GM12865 (cell line): ENCODE measurements around the gene KIF12.

Experiments
- DNase-seq: peaks from one replicate; pipeline ENCODE4 v3.0.0; 2010; ENCODE audit warnings: low read depth
- H3K4me3 ChIP-seq: 2 replicates; pipeline ENCODE4 v1.5.1; 2011; ENCODE audit warnings: mild to moderate bottlenecking, low read depth, low read length, control low read depth
- TF ChIP-seq, protein P1 (sequence below): IDR thresholded peaks from 2 replicates; pipeline ENCODE4 v1.5.1; 2011; ENCODE audit warnings: low read length, control low read depth, low read depth, inconsistent platforms; ENCODE audit not compliant: insufficient read depth; ENCODE audit errors: missing control alignments

The KIF12 gene

DNA sequence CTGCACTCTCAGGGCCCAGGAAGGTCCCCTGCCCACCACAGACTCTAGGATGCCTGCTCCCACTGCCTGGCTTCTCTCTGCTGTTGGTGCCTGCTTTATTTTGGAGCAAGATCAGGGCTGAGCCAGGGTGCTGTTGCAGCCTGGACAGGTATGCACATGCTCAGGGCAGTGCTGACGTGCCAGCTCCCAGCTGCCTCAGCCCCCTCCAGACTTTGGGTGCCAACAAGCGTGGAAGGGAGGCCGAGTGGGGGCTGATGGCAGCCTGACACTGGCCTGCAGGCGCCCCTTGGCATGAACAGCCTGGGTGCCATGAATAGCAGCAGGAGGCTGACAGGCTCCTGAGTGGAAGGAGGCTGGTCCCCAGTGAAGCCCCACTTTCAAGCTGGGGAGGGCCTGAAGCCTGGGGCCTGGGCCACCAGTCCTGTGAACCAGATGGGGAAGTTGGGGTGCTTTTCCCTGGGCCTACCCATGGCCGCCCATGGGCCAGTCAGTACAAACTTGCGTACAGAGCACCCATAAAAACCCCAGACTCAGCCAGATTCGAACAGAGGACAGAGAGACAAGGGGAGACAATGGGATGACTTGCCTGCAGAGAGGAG is 27.8 kb downstream of the KIF12 start:
- no peak for DNase-seq
- TF ChIP-seq, protein P1, sequence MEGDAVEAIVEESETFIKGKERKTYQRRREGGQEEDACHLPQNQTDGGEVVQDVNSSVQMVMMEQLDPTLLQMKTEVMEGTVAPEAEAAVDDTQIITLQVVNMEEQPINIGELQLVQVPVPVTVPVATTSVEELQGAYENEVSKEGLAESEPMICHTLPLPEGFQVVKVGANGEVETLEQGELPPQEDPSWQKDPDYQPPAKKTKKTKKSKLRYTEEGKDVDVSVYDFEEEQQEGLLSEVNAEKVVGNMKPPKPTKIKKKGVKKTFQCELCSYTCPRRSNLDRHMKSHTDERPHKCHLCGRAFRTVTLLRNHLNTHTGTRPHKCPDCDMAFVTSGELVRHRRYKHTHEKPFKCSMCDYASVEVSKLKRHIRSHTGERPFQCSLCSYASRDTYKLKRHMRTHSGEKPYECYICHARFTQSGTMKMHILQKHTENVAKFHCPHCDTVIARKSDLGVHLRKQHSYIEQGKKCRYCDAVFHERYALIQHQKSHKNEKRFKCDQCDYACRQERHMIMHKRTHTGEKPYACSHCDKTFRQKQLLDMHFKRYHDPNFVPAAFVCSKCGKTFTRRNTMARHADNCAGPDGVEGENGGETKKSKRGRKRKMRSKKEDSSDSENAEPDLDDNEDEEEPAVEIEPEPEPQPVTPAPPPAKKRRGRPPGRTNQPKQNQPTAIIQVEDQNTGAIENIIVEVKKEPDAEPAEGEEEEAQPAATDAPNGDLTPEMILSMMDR: no peak
- H3K4me3 ChIP-seq: no peak overlapping the region

DNA sequence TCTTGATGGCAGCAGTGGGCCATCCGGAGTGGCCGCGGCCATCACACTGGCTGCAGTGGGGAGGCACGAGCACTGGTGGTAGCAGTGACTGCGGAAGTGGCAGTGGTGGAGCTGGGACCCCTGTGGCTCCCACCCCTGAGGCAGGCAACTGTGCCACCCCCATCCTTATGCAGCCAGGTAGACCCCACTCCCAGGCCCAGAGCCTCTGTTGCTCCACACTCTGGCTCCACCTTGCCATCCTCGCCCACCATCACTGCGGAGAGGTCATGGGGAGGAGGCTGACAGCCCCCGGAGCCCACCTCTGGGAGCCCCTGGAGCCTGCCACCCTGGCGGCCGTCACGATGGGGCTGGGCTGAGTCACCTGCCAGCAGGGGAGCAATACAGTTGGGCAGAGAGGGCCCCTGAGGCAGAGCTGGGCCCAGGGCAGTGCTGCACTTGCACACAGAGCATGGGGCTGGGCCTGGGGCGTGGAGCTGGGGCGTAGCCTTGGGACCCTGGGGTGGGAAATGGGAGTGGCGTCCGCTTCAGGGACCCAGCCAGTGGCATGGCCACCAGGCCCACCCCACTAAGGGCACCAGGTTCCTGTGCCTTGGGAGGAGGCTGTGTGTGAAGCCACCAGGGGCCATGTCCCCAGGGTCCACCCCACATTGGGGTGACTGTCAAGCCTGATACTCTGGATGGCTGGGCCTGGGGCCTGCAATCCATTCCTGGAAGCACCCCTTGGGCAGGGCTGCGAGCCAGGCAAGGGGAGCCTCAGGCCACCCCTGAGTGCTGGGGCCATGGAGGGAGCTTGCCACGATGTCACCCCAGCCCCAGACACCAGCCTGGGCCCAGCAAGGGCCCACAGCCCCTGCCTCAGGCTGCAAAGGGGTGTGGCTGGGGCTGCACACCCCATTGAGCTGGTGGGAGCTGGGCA is 28.6 kb downstream of the KIF12 start:
- TF ChIP-seq, protein P1: no peak
- no peak overlapping the region for H3K4me3 ChIP-seq
- DNase-seq: no peak

DNA sequence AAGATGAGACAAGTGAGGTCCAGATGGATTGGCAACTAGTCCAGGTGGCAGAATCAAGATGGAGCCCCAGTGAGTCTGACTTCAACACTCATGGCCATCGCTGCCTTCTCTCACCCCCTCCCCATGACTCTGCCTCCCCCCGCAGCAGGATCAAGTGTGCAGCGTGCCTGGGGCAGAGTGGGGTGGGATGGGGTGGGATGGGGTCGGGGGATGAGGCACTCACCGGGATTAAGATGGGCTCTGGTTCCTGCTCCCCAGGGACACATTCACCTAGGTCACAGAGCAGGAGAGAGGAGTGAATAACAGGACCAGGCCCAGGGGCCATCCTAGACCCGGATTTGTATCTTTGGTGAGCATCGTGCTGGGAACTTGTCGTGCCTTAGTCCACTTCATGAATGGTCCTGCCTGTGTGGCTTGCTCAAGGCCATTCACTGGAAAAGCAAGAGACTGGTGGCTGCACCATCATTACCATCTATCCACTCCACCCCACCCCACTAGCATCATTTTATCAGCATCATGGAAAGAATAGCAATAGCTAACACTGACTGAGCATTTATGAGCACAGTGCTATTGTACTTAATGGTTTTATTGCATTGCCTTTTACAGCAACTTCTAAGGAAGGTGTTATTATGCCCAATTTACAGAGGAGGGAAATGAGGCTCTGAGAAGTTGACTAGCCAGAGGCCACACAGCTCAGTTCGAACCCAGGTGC is 29.5 kb downstream of the KIF12 start:
- TF ChIP-seq, protein P1: no peak
- no peak for DNase-seq
- H3K4me3 ChIP-seq: no peak overlapping the region

DNA sequence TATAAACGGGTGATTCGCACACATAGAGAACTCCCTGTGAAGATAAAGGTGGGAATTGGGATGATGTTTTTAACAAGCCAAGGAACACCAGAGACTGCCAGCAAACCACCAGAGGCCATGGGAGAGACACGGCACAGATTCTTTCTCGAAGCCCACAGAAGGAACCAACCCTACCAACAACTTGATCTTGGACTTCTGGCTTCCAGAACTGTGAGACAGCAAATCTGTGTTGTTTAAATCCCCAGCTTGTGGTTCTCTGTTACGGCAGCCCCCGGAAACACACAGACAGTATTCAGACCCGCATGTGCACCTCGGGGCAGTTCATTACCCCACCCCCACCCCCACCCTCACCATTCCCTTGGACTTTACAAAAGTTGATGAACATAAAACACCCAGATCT is 33.8 kb downstream of the KIF12 start:
- H3K4me3 ChIP-seq: no peak overlapping the region
- no peak for DNase-seq
- TF ChIP-seq, protein P1: no peak

DNA sequence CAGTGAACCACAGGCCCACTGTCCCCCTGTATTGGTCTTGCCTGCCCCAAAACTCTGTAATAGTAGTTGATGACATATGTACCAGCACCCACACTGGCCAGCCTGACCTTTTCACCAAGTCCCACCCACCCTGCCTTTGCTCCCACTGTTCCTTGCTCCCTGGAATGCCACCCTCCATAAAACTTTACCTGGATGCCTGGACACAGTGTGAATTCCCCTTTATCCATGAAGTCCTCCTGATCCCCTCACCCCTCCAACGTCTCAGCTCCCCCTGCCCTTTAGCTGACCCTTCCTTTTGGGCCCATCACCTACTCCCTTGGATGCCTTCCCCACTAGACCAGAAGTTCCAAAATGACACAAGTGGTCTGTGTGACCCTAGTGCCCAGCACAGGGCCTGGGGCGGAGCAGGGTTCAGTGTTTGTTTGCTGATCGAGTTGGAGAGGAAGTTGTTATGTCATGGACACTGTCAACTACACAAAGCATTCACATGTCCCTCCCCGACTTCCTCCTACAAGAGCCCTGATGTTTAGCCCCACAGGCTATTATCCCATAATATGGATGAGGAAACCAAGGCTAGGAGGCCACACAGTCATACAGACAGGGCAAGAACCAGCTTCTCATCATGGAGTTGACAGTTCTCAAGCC is 37.1 kb downstream of the KIF12 start:
- no peak overlapping the region for H3K4me3 ChIP-seq
- no peak for DNase-seq
- TF ChIP-seq, protein P1: no peak

DNA sequence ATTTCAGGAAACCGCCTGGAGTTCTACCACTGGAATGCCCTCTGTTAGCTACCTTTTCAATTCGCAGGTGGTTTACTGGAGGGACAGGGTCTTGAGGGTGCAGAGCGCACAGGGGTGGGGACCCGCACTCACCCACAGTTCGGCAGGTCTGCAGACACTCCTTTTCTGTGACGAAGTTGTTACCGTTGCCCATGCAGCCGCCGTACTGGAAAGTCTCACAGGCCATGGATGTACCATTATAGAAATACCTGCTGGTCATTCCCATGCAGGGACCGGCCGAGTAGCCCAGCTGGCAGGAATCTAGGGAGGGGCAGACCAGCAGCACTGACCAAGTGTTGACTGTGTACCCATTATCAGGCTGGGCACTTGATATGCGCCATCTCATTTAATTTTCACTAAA is 37.8 kb downstream of the KIF12 start:
- TF ChIP-seq, protein P1: no peak
- no peak overlapping the region for H3K4me3 ChIP-seq

More for the DNA sequence above, 37.8 kb downstream of the KIF12 start:
- DNase-seq: no peak
